ENCODE results near the gene SUMO2. TPM values are rescaled to one million over a fixed set of nuclear protein-coding genes. Genes with fewer than 3 reads are reported as not detected.
A peak's percentile ranks its signal among the peaks of the same experiment; 100 is the strongest.
"Not testable (repeated sequence)": the region's sequence is repeated elsewhere in the genome, so short reads cannot be mapped to it uniquely, and the experiment has no call there.

SUMO2 gene
- total RNA-seq, 1 experiment from 2014 or later, result 650 TPM

DNA sequence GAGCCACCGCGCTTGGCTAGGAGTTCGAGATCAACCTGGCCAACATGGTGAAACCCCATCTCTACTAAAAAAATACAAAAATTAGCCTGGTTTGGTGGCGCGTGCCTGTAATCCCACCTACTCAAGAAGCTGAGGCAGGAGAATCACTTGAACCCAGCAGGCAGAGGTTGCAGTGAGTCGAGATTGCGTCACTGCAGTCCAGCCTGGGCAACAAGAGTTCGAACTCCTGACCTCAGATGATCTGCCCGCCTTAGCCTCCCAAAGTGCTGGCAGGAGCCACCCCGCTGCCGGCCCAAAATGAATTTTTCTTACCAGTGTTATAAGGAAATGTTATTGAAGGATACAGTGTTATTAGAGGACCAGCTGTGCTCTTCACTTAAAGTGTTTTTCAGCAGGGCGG, 25.0 kb upstream of the SUMO2 start (continued):
- TF ChIP-seq, protein P1, sequence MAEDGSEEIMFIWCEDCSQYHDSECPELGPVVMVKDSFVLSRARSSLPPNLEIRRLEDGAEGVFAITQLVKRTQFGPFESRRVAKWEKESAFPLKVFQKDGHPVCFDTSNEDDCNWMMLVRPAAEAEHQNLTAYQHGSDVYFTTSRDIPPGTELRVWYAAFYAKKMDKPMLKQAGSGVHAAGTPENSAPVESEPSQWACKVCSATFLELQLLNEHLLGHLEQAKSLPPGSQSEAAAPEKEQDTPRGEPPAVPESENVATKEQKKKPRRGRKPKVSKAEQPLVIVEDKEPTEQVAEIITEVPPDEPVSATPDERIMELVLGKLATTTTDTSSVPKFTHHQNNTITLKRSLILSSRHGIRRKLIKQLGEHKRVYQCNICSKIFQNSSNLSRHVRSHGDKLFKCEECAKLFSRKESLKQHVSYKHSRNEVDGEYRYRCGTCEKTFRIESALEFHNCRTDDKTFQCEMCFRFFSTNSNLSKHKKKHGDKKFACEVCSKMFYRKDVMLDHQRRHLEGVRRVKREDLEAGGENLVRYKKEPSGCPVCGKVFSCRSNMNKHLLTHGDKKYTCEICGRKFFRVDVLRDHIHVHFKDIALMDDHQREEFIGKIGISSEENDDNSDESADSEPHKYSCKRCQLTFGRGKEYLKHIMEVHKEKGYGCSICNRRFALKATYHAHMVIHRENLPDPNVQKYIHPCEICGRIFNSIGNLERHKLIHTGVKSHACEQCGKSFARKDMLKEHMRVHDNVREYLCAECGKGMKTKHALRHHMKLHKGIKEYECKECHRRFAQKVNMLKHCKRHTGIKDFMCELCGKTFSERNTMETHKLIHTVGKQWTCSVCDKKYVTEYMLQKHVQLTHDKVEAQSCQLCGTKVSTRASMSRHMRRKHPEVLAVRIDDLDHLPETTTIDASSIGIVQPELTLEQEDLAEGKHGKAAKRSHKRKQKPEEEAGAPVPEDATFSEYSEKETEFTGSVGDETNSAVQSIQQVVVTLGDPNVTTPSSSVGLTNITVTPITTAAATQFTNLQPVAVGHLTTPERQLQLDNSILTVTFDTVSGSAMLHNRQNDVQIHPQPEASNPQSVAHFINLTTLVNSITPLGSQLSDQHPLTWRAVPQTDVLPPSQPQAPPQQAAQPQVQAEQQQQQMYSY (CRISPR knock-in tag; IDR thresholded peaks at IDR 0.05), result no peak
- TF ChIP-seq CBFB (CRISPR knock-in tag; IDR thresholded peaks at IDR 0.05; ENCODE audit: low read depth) (no peak), TEAD1 (CRISPR knock-in tag; IDR thresholded peaks at IDR 0.05) (no peak), NR1H2 (CRISPR knock-in tag; IDR thresholded peaks at IDR 0.05) (no peak), SOX15 (CRISPR knock-in tag; IDR thresholded peaks at IDR 0.05) (no peak)
- TF ChIP-seq, protein P2, sequence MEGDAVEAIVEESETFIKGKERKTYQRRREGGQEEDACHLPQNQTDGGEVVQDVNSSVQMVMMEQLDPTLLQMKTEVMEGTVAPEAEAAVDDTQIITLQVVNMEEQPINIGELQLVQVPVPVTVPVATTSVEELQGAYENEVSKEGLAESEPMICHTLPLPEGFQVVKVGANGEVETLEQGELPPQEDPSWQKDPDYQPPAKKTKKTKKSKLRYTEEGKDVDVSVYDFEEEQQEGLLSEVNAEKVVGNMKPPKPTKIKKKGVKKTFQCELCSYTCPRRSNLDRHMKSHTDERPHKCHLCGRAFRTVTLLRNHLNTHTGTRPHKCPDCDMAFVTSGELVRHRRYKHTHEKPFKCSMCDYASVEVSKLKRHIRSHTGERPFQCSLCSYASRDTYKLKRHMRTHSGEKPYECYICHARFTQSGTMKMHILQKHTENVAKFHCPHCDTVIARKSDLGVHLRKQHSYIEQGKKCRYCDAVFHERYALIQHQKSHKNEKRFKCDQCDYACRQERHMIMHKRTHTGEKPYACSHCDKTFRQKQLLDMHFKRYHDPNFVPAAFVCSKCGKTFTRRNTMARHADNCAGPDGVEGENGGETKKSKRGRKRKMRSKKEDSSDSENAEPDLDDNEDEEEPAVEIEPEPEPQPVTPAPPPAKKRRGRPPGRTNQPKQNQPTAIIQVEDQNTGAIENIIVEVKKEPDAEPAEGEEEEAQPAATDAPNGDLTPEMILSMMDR (IDR thresholded peaks at IDR 0.05), result no peak
- TF ChIP-seq, protein P3, sequence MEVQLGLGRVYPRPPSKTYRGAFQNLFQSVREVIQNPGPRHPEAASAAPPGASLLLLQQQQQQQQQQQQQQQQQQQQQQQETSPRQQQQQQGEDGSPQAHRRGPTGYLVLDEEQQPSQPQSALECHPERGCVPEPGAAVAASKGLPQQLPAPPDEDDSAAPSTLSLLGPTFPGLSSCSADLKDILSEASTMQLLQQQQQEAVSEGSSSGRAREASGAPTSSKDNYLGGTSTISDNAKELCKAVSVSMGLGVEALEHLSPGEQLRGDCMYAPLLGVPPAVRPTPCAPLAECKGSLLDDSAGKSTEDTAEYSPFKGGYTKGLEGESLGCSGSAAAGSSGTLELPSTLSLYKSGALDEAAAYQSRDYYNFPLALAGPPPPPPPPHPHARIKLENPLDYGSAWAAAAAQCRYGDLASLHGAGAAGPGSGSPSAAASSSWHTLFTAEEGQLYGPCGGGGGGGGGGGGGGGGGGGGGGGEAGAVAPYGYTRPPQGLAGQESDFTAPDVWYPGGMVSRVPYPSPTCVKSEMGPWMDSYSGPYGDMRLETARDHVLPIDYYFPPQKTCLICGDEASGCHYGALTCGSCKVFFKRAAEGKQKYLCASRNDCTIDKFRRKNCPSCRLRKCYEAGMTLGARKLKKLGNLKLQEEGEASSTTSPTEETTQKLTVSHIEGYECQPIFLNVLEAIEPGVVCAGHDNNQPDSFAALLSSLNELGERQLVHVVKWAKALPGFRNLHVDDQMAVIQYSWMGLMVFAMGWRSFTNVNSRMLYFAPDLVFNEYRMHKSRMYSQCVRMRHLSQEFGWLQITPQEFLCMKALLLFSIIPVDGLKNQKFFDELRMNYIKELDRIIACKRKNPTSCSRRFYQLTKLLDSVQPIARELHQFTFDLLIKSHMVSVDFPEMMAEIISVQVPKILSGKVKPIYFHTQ (CRISPR knock-in tag; IDR thresholded peaks at IDR 0.05), result no peak
- TF ChIP-seq, protein P4, sequence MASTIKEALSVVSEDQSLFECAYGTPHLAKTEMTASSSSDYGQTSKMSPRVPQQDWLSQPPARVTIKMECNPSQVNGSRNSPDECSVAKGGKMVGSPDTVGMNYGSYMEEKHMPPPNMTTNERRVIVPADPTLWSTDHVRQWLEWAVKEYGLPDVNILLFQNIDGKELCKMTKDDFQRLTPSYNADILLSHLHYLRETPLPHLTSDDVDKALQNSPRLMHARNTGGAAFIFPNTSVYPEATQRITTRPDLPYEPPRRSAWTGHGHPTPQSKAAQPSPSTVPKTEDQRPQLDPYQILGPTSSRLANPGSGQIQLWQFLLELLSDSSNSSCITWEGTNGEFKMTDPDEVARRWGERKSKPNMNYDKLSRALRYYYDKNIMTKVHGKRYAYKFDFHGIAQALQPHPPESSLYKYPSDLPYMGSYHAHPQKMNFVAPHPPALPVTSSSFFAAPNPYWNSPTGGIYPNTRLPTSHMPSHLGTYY (CRISPR knock-in tag; IDR thresholded peaks at IDR 0.05), result no peak
- TF ChIP-seq, protein P5, sequence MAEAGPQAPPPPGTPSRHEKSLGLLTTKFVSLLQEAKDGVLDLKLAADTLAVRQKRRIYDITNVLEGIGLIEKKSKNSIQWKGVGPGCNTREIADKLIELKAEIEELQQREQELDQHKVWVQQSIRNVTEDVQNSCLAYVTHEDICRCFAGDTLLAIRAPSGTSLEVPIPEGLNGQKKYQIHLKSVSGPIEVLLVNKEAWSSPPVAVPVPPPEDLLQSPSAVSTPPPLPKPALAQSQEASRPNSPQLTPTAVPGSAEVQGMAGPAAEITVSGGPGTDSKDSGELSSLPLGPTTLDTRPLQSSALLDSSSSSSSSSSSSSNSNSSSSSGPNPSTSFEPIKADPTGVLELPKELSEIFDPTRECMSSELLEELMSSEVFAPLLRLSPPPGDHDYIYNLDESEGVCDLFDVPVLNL (CRISPR knock-in tag; IDR thresholded peaks at IDR 0.05; ENCODE audit: borderline replicate concordance, low read depth), result no peak

DNA sequence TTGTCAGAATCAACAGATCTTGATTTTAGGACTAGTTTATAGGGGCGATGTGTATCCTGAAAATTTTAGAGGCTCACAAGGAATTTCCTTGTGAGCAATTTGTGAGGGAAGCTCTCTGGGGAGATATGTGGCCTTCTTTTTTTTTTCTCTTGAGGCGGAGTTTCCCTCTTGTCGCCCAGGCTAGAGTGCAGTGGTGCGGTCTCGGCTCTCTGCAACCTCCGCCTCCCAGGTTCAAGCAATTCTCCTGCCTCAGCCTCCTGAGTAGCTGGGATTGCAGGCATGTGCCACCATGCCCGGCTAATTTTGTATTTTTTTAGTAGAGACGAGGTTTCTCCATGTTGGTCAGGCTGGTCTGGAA, 24.3 kb upstream of the SUMO2 start:
- Mint-ChIP-seq H3K4me3 (peak overlapping the region; percentile 92), H3K4me1 (peaks cover 14% of the 10 kb centered on the region), H3K27ac (peak overlapping the region; percentile 19; the same call in 1 of the 2 replicates), H3K36me3 (peaks cover 30% of the 10 kb centered on the region)
- H3K27me3 Mint-ChIP-seq (ENCODE audit: low read depth); H3K9me3 Mint-ChIP-seq; DNase-seq (ENCODE audit: low spot score); ATAC-seq: not testable (repeated sequence)
- CTCF ChIA-PET, result interaction anchor here (0.6 to 2.6 kb wide), 3 partner anchors 33 to 93 kb away, joined by 4 to 23 read pairs (median 11); no protein-coding TSS in a partner anchor
- POLR2A ChIA-PET, result interaction anchor here (0.6 to 1.9 kb wide), 2 partner anchors 11 to 93 kb away, joined by 3 to 5 read pairs; no protein-coding TSS in a partner anchor

DNA sequence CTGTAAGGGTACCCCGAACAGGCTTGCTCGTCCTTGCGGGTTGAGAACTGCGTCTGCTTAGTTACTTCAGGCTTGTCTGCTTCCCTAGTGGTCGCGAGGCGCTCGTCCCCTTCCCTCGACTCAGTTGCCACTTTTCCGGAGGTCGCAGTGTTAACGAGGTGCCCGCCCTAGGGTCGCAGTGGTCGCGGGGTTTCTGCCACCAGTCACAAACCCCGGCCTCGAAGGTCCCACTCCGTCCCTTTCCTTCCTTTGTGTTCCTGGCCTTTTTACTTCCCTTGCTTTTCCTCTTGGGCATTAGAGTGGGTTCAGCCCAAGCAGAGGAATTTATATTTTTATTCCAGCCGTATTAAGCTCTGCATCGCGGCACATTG, 23.0 kb upstream of the SUMO2 start:
- ATAC-seq (peak; percentile 3), DNase-seq (ENCODE audit: low spot score) (no peak)
- Mint-ChIP-seq H3K27me3 (ENCODE audit: low read depth) (no peaks in the 10 kb centered on the region), H3K4me3 (peak overlapping the region; percentile 92), H3K9me3 (no peaks in the 10 kb centered on the region), H3K27ac (peak overlapping the region; percentile 100), H3K4me1 (peaks cover 14% of the 10 kb centered on the region), H3K36me3 (peaks cover 22% of the 10 kb centered on the region)
- CTCF ChIA-PET, result interaction anchor here (0.5 to 4.9 kb wide), 13 partner anchors 18 to 545 kb away, joined by 3 to 39 read pairs (median 3); partner anchors contain the start of genes CDR2L, MIF4GD, SLC16A5 and USH1G
- POLR2A ChIA-PET, result interaction anchor here (0.6 to 1.9 kb wide), 9 partner anchors 8 to 227 kb away, joined by 3 to 6 read pairs (median 4); partner anchors contain the start of gene JPT1
- TF ChIP-seq, protein P6, sequence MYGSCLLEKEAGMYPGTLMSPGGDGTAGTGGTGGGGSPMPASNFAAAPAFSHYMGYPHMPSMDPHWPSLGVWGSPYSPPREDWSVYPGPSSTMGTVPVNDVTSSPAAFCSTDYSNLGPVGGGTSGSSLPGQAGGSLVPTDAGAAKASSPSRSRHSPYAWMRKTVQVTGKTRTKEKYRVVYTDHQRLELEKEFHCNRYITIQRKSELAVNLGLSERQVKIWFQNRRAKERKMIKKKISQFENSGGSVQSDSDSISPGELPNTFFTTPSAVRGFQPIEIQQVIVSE (CRISPR knock-in tag; IDR thresholded peaks at IDR 0.05; ENCODE audit: borderline replicate concordance), result no peak
- TF ChIP-seq, protein P5 (CRISPR knock-in tag; IDR thresholded peaks at IDR 0.05; ENCODE audit: borderline replicate concordance, low read depth), result 0 out of 2 replicates have a peak, but pooled peaks have one; percentile 1
- no peak for TF ChIP-seq FOXJ3 (CRISPR knock-in tag; IDR thresholded peaks at IDR 0.05; ENCODE audit: borderline replicate concordance)
- TF ChIP-seq PRRX2 (CRISPR knock-in tag; IDR thresholded peaks at IDR 0.05), result no peak
